GM12878 (cell line): Measurements from ENCODE around the gene WDR75. TPM values are rescaled to one million over a fixed set of nuclear protein-coding genes. Genes with fewer than 3 reads are reported as not detected.

Experiments used
- ATAC-seq: fragments of 200-7000 bp; cut with Tn5 transposase; 3 replicates; pipeline ENCODE4 v1.9.1; 2020; ENCODE audit warnings: mild to moderate bottlenecking, moderate library complexity
- BruUV-seq: library from RNA; stranded (reverse); fragments of 400-500 nt; replicated peaks from 2 replicates; lab custom pipeline; 2021; lab: Mats Ljungman, UMichigan
- CTCF ChIA-PET: fragments of 300-600 bp; sonication (Branson Sonifier 250); formaldehyde crosslinking; extraction: SDS; loops from one replicate; lab custom pipeline; 2021; ENCODE audit warnings: inconsistent platforms; lab: Yijun Ruan, JAX
- POLR2A ChIA-PET: fragments of 350-600 bp; formaldehyde crosslinking; extraction: SDS; loops from one replicate; lab custom pipeline; 2021; ENCODE audit warnings: inconsistent platforms; lab: Charles Lee
- RAD21 ChIA-PET: fragments of 300-600 bp; sonication (Branson Sonifier 250); formaldehyde crosslinking; loops from one replicate; lab custom pipeline; 2023; ENCODE audit warnings: antibody characterized with exemption; ENCODE audit not compliant: unreplicated experiment; lab: Charles Lee
- SMC1A ChIA-PET: fragments of 300-600 bp; sonication (Branson Sonifier 250); formaldehyde crosslinking; loops from one replicate; lab custom pipeline; 2023; ENCODE audit not compliant: unreplicated experiment, uncharacterized antibody; lab: Charles Lee
- DNase-seq: peaks from one replicate; pipeline ENCODE4 v3.0.0-alpha.2; 2011; ENCODE audit warnings: low read depth, low spot score
- FAIRE-seq: peaks from 3 replicates; lab custom pipeline; 2011; peaks lifted over from hg19 to GRCh38; lab: Jason Lieb, UNC
- H2AFZ ChIP-seq: 2 replicates; pipeline ENCODE4 v1.6.0; 2011; ENCODE audit warnings: low read depth, low read length, control low read depth; ENCODE audit not compliant: control insufficient read depth
- H3K27ac ChIP-seq: 2 replicates; pipeline ENCODE4 v1.5.1; 2011; ENCODE audit warnings: control low read depth; ENCODE audit not compliant: control insufficient read depth, insufficient read depth
- H3K27me3 ChIP-seq, 2 experiments: replicated peaks in 1 of 2; 2 replicates each; pipeline versions ENCODE4 v1.6.0 to v1.6.1; 2011; ENCODE audit warnings: low read length in 1 of 2; ENCODE audit not compliant: control insufficient read depth in 2 of 2, insufficient read depth in 2 of 2
- H3K36me3 ChIP-seq, 2 experiments: 2 replicates each; pipeline ENCODE4 v1.5.1; 2011; ENCODE audit warnings: low read length in 1 of 2; ENCODE audit not compliant: control insufficient read depth in 2 of 2, insufficient read depth in 2 of 2
- H3K4me1 ChIP-seq: 2 replicates; pipeline ENCODE4 v1.6.1; 2011; ENCODE audit warnings: mild to moderate bottlenecking, low read length, moderate library complexity, mixed read lengths; ENCODE audit not compliant: control insufficient read depth, insufficient read depth
- H3K4me2 ChIP-seq: 2 replicates; pipeline ENCODE4 v1.6.0; 2011; ENCODE audit warnings: control low read depth; ENCODE audit not compliant: control insufficient read depth, insufficient read depth
- H3K4me3 ChIP-seq: fragments of 200-600 bp; sonication (generic); 2 replicates; pipeline ENCODE4 v1.5.1; 2016
- H3K79me2 ChIP-seq: 2 replicates; pipeline ENCODE4 v1.6.0; 2011; ENCODE audit warnings: low read length; ENCODE audit not compliant: control insufficient read depth, insufficient read depth
- H3K9ac ChIP-seq: 2 replicates; pipeline ENCODE4 v1.8.0; 2011; ENCODE audit warnings: low read length, control low read depth, mixed read lengths; ENCODE audit not compliant: control insufficient read depth, insufficient read depth
- H3K9me3 ChIP-seq: replicated peaks from 3 replicates; pipeline ENCODE4 v1.5.1; 2011; ENCODE audit warnings: mild to moderate bottlenecking, low read length; ENCODE audit not compliant: control insufficient read depth, insufficient read depth
- H4K20me1 ChIP-seq: 2 replicates; pipeline ENCODE4 v1.6.0; 2011; ENCODE audit not compliant: control insufficient read depth, insufficient read depth
- FOS ChIP-seq: IDR thresholded peaks from 3 replicates; pipeline ENCODE4 v1.6.1; 2011; ENCODE audit warnings: borderline replicate concordance; ENCODE audit not compliant: insufficient read length; ENCODE audit errors: extremely low read depth
- HSF1 ChIP-seq: fragments of 150-350 bp; IDR thresholded peaks from 2 replicates; pipeline ENCODE4 v1.6.1; 2014; ENCODE audit warnings: mild to moderate bottlenecking, low read depth, low read length
- NFXL1 ChIP-seq: fragments of 450-650 bp; IDR thresholded peaks from 2 replicates; pipeline ENCODE4 v1.6.1; 2017; ENCODE audit warnings: antibody characterized with exemption, mild to moderate bottlenecking, borderline replicate concordance
- NRF1 ChIP-seq: conservative IDR thresholded peaks from 2 replicates; pipeline ENCODE4 v1.6.1; 2011; ENCODE audit warnings: mild to moderate bottlenecking, low read depth, low read length, improper control_type of control experiment
- TARDBP ChIP-seq: IDR thresholded peaks from 2 replicates; pipeline ENCODE4 v1.6.1; 2016; ENCODE audit warnings: borderline replicate concordance
- TCF7 ChIP-seq: IDR thresholded peaks from 2 replicates; pipeline ENCODE4 v1.6.1; 2014; ENCODE audit warnings: antibody characterized with exemption, borderline replicate concordance
- USF1 ChIP-seq: IDR thresholded peaks from 2 replicates; pipeline ENCODE4 v1.6.1; 2011; ENCODE audit warnings: borderline replicate concordance, low read depth, mild to moderate bottlenecking, moderate library complexity, mixed read lengths, low read length; ENCODE audit not compliant: insufficient read depth; ENCODE audit errors: extremely low read length
- in situ Hi-C: fragments of 300-500 bp; cut with MboI; formaldehyde crosslinking; loops from 9 replicates; pipeline ENCODE4 v1.14.3; 2018; ENCODE audit warnings: mixed read lengths
- intact Hi-C: fragments of 100-400 bp; cut with micrococcal nuclease; formaldehyde crosslinking; loops from one replicate; pipeline ENCODE4 v1.14.2; 2022; ENCODE audit not compliant: unreplicated experiment
- polyA plus RNA-seq, 11 experiments: library from polyadenylated mRNA; depleted of rRNA in 4 of 11; unstranded in 6 of 11; stranded (reverse) in 5 of 11; fragments of >200 nt; fragmentation: Nextera tagmentation in 4 of 11; fragmentation: Illumina TruSeq in 1 of 11; extraction: Ambion mirVana in 4 of 11; extraction: Trizol in 1 of 11; gene quantifications; 1 replicate in 1 of 11; 2 replicates in 10 of 11; pipeline versions ENCODE4 v1.2.1 to v1.2.3, GENCODE V29; 2011 to 2016; ENCODE audit warnings: inconsistent platforms in 2 of 11, missing spikeins in 2 of 11, low read depth in 1 of 11
- total RNA-seq, 4 experiments: library from RNA; depleted of rRNA in 3 of 4; stranded (reverse); fragments of >200 nt in 3 of 4; fragmentation: Illumina TruSeq in 1 of 4; extraction: Trizol in 1 of 4; gene quantifications; 2 replicates each; pipeline versions ENCODE4 v1.2.1 to v1.2.3, GENCODE V29; 2013 to 2021
- TF ChIP-seq, protein P1 (sequence below): fragments of 450-650 bp; IDR thresholded peaks from 2 replicates; pipeline ENCODE4 v1.6.1; 2017; ENCODE audit warnings: mild to moderate bottlenecking, low read depth, inconsistent platforms; ENCODE audit not compliant: poor library complexity, severe bottlenecking

The WDR75 gene
- total and polyA plus RNA-seq, 10 of the 15 experiments (the other 5 are each of a cell fraction or from before 2014, with no cell fraction given), result 53.1 to 98.5 (median 71.5) TPM

DNA sequence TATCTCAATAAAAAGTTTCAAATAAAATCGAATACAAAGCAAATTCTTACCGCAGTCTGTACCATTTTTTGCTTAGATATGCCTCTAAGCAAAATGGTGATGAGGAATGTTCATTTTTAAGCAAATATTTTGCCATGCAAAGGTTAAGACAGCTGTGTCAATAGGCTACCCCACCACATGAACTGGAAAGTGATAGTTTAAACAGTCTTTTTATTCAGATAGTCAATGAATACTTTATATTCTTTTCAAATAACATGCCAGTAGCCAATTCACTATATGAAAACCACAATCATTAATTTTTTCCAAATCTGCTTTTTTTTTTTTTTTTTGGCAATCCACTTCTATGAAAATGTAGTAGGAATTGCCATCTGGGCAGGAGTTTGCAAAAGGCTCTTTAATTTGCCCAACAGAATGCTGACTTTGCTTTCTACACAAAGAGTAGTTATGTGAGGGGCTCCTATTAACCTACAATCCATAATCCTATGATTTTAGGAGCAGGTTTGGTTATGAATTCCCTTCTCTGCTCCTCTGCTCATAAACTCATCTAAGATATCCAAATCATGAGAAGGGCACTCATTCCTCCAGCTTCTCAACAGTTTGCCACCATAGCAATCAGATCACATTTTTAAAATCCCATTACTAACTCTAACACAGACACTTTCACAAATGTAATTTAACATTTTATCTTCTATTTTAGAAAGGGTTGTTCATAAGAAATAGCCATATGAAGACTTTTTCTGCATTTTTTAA lies 70.1 kb downstream of the WDR75 start (continued):
- TF ChIP-seq, protein P1, sequence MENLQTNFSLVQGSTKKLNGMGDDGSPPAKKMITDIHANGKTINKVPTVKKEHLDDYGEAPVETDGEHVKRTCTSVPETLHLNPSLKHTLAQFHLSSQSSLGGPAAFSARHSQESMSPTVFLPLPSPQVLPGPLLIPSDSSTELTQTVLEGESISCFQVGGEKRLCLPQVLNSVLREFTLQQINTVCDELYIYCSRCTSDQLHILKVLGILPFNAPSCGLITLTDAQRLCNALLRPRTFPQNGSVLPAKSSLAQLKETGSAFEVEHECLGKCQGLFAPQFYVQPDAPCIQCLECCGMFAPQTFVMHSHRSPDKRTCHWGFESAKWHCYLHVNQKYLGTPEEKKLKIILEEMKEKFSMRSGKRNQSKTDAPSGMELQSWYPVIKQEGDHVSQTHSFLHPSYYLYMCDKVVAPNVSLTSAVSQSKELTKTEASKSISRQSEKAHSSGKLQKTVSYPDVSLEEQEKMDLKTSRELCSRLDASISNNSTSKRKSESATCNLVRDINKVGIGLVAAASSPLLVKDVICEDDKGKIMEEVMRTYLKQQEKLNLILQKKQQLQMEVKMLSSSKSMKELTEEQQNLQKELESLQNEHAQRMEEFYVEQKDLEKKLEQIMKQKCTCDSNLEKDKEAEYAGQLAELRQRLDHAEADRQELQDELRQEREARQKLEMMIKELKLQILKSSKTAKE, result no peak
- TF ChIP-seq TARDBP (no peak), HSF1 (no peak), FOS (no peak), USF1 (no peak)

GRCh38 chr2:189511960-189512319 lies 70.7 kb downstream of the WDR75 start:
- POLR2A ChIA-PET, result no interaction called here
- SMC1A ChIA-PET, result no interaction called here

More at GRCh38 chr2:189511960-189512319, 70.7 kb downstream of the WDR75 start:
- no peak overlapping the region for H3K4me3 ChIP-seq
- BruUV-seq, result no TSS peak
- H3K27me3 ChIP-seq, result no peaks in the 10 kb centered on the region; a peak in 1 of 4 replicates
- FAIRE-seq, result no peak
- no peak overlapping the region for H3K27ac ChIP-seq
- no peak overlapping the region for H3K9ac ChIP-seq
- no peak overlapping the region for H2AFZ ChIP-seq
- no peaks in the 10 kb centered on the region for H3K79me2 ChIP-seq
- H4K20me1 ChIP-seq, result no peaks in the 10 kb centered on the region
- H3K4me2 ChIP-seq, result no peak overlapping the region
- TF ChIP-seq NFXL1 (no peak), TCF7 (no peak), NRF1 (no peak)
- ATAC-seq, result no peak
- no peaks in the 10 kb centered on the region for H3K36me3 ChIP-seq
- intact Hi-C loops (no loop called here), in situ Hi-C loops (no loop called here)
- DNase-seq, result no peak
- H3K9me3 ChIP-seq, result no peaks in the 10 kb centered on the region
- ChIA-PET RAD21 (no interaction called here), CTCF (no interaction called here)
- no peaks in the 10 kb centered on the region for H3K4me1 ChIP-seq
